ENCODE measurements around the gene DCDC2. TPM values are rescaled to one million over a fixed set of nuclear protein-coding genes. Genes with fewer than 3 reads are reported as not detected.

DCDC2 gene
- total RNA-seq, 1 donor from 2014 or later = 0.13 TPM

- DNase-seq (ENCODE audit: low spot score) = no peak
- Mint-ChIP-seq H3K4me1 (ENCODE audit: unreplicated experiment) (no peaks in the 10 kb centered on the region), H3K4me3 (ENCODE audit: unreplicated experiment) (no peak overlapping the region), H3K36me3 (ENCODE audit: low read depth, unreplicated experiment) (no peaks in the 10 kb centered on the region), H3K27ac (ENCODE audit: unreplicated experiment) (no peak overlapping the region), H3K9me3 (ENCODE audit: unreplicated experiment) (no peaks in the 10 kb centered on the region), H3K27me3 (ENCODE audit: unreplicated experiment) (no peaks in the 10 kb centered on the region)
- TF ChIP-seq, protein P1, sequence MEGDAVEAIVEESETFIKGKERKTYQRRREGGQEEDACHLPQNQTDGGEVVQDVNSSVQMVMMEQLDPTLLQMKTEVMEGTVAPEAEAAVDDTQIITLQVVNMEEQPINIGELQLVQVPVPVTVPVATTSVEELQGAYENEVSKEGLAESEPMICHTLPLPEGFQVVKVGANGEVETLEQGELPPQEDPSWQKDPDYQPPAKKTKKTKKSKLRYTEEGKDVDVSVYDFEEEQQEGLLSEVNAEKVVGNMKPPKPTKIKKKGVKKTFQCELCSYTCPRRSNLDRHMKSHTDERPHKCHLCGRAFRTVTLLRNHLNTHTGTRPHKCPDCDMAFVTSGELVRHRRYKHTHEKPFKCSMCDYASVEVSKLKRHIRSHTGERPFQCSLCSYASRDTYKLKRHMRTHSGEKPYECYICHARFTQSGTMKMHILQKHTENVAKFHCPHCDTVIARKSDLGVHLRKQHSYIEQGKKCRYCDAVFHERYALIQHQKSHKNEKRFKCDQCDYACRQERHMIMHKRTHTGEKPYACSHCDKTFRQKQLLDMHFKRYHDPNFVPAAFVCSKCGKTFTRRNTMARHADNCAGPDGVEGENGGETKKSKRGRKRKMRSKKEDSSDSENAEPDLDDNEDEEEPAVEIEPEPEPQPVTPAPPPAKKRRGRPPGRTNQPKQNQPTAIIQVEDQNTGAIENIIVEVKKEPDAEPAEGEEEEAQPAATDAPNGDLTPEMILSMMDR (IDR thresholded peaks at IDR 0.05; ENCODE audit: unreplicated experiment) = no peak
These were observed 208.6 kb downstream of the DCDC2 start for GRCh38 chr6:24149296-24149695.

DNA sequence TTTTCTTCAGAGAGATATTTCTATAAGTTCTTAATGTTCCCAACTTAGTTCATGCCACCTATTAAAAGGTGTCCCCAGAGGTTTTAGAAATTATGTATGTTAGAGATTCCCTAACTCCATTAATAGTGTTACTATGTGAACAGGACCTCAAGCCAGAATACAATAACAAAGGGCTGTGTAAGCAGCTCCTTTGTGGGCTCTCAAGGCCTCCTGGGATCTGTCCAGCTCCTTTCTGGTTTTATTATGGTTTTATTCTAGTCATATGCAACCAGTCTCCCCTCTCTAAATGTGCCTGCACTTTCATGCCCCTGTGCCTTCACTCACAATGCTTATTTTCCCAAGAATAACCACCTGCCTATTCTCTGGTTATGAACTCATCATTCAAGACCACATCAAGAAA is 209.2 kb downstream of the DCDC2 start:
- no peaks in the 10 kb centered on the region for H3K4me1 Mint-ChIP-seq (ENCODE audit: unreplicated experiment)
- no peaks in the 10 kb centered on the region for H3K27me3 Mint-ChIP-seq (ENCODE audit: unreplicated experiment)
- no peaks in the 10 kb centered on the region for H3K36me3 Mint-ChIP-seq (ENCODE audit: low read depth, unreplicated experiment)
- no peak overlapping the region for H3K4me3 Mint-ChIP-seq (ENCODE audit: unreplicated experiment)
- no peak overlapping the region for H3K27ac Mint-ChIP-seq (ENCODE audit: unreplicated experiment)
- no peaks in the 10 kb centered on the region for H3K9me3 Mint-ChIP-seq (ENCODE audit: unreplicated experiment)
- DNase-seq (ENCODE audit: low spot score) = no peak
- TF ChIP-seq, protein P1 (IDR thresholded peaks at IDR 0.05; ENCODE audit: unreplicated experiment) = no peak

DNA sequence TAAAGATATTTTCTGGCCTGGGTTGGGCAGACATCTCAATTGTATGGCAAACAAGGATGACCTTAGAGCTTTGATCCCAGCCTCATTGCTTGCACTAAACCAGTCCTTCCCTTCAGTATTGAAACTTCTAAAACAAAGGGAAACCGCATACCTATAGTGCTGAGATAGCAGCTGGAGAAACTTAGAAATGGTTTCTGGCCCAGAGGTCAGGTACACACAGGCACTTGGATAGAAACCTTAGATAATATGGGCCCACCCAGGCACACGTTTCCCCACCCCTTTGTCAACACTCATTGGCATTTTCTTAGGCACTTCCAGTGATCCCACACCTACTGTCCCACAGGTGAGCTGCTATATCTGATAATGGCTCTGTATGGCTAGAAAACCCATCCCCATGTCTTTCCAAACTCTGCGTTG is 209.7 kb downstream of the DCDC2 start:
- no peak for DNase-seq (ENCODE audit: low spot score)
- Mint-ChIP-seq H3K27ac (ENCODE audit: unreplicated experiment) (no peak overlapping the region), H3K27me3 (ENCODE audit: unreplicated experiment) (no peaks in the 10 kb centered on the region), H3K9me3 (ENCODE audit: unreplicated experiment) (no peaks in the 10 kb centered on the region), H3K4me3 (ENCODE audit: unreplicated experiment) (no peak overlapping the region), H3K4me1 (ENCODE audit: unreplicated experiment) (no peaks in the 10 kb centered on the region), H3K36me3 (ENCODE audit: low read depth, unreplicated experiment) (no peaks in the 10 kb centered on the region)
- TF ChIP-seq, protein P1 (IDR thresholded peaks at IDR 0.05; ENCODE audit: unreplicated experiment) = no peak

DNA sequence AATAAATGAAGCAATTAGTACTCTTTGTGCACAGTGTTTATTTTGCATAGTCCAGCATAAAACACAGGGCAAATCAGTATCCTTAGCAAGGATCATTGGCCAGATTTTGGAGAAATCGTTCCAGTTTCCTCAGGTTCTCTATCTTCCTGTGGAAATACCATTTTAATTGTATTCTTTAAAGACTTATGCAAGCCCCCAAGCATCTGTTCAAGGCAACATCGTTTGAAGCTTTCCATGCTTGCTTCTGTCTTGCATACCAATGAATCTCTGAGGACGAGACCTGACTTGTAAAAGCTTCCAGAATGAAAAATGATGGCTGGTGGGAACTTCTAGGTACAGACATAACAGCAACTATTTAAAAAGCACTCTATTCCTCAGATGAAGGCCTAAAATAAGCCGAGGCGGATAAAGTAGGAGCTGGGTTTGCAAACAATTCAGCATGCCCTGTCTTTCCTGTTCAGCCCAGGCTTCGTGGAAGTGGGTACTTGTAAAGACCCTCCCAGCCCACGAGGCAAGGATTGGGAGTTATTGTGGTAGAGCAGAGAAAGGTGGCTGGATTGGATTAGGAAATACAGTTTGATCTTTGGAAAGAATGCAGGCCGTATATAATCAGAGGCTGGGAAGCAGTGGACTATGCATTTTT is 210.2 kb downstream of the DCDC2 start:
- TF ChIP-seq, protein P1 (IDR thresholded peaks at IDR 0.05; ENCODE audit: unreplicated experiment) = no peak
- H3K27me3 Mint-ChIP-seq (ENCODE audit: unreplicated experiment) = no peaks in the 10 kb centered on the region
- no peak overlapping the region for H3K4me3 Mint-ChIP-seq (ENCODE audit: unreplicated experiment)
- no peaks in the 10 kb centered on the region for H3K9me3 Mint-ChIP-seq (ENCODE audit: unreplicated experiment)
- H3K27ac Mint-ChIP-seq (ENCODE audit: unreplicated experiment) = no peak overlapping the region
- DNase-seq (ENCODE audit: low spot score) = no peak
- no peaks in the 10 kb centered on the region for H3K36me3 Mint-ChIP-seq (ENCODE audit: low read depth, unreplicated experiment)
- no peaks in the 10 kb centered on the region for H3K4me1 Mint-ChIP-seq (ENCODE audit: unreplicated experiment)

DNA sequence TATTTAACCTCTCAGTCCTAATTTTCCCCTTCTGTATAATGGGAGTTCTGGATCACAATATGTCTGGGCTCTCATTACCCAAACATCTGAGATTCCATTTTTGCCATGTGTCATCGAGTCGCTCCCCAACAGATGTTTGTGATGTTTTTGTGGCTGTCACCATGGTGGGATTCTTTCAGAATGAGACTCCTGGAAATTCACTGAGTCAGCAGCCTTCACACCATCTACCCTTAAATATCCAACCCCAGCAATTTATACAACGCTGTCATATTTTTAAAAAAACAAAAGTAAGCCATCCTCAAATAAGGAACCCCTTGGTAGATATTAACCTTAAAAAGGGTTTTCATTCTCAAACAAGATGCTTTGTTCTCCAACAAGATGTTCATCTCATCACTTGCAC is 211.0 kb downstream of the DCDC2 start:
- DNase-seq (ENCODE audit: low spot score) = no peak
- Mint-ChIP-seq H3K9me3 (ENCODE audit: unreplicated experiment) (no peaks in the 10 kb centered on the region), H3K27ac (ENCODE audit: unreplicated experiment) (no peak overlapping the region), H3K36me3 (ENCODE audit: low read depth, unreplicated experiment) (no peaks in the 10 kb centered on the region), H3K4me1 (ENCODE audit: unreplicated experiment) (no peaks in the 10 kb centered on the region), H3K4me3 (ENCODE audit: unreplicated experiment) (no peak overlapping the region), H3K27me3 (ENCODE audit: unreplicated experiment) (no peaks in the 10 kb centered on the region)
- TF ChIP-seq, protein P1 (IDR thresholded peaks at IDR 0.05; ENCODE audit: unreplicated experiment) = no peak
